Gastrocnemius medialis (tissue), 4 donors: ENCODE data around the gene CWC25. TPM values are rescaled to one million over a fixed set of nuclear protein-coding genes. Genes with fewer than 3 reads are reported as not detected.

ENCODE experiments used
- ATAC-seq, 2 donors: fragments of 150-250 bp; one replicate each; pipeline ENCODE4 v1.9.1; 2016
- DNase-seq, 2 donors: peaks; one replicate each; pipeline ENCODE4 v3.0.0-alpha.2; 2019
- H3K27ac ChIP-seq, 4 donors: fragments of 200-600 bp; sonication (generic); 1 replicate in 1 of 4; 2 replicates in 3 of 4; pipeline ENCODE4 v1.5.1; 2016 to 2018; ENCODE audit warnings: mild to moderate bottlenecking in 2 of 4, moderate library complexity in 1 of 4
- H3K27me3 ChIP-seq, 3 donors: fragments of 200-600 bp; sonication (generic) in 2 of 3; 1 replicate in 1 of 3; 2 replicates in 2 of 3; pipeline versions ENCODE4 v1.5.1 to v1.6.0; 2016 to 2019; ENCODE audit warnings: mild to moderate bottlenecking in 1 of 3, moderate library complexity in 1 of 3
- H3K36me3 ChIP-seq, 2 donors: fragments of 200-600 bp; sonication (generic) in 1 of 2; one replicate each; pipeline ENCODE4 v1.5.1; 2017 to 2018
- H3K4me1 ChIP-seq, 2 donors: fragments of 200-600 bp; sonication (generic) in 1 of 2; one replicate each; pipeline ENCODE4 v1.5.1; 2016 to 2017; ENCODE audit warnings: mild to moderate bottlenecking in 2 of 2
- H3K4me3 ChIP-seq, 4 donors: fragments of 200-600 bp; sonication (generic) in 3 of 4; 1 replicate in 1 of 4; 2 replicates in 3 of 4; pipeline ENCODE4 v1.5.1; 2016 to 2019; ENCODE audit warnings: mild to moderate bottlenecking in 2 of 4
- H3K9me3 ChIP-seq, 3 donors: fragments of 200-600 bp; sonication (generic) in 2 of 3; 1 replicate in 1 of 3; 2 replicates in 2 of 3; pipeline ENCODE4 v1.5.1; 2016 to 2019
- POLR2A ChIP-seq, 2 donors: fragments of 450-650 bp; IDR thresholded peaks; one replicate each; pipeline ENCODE4 v1.6.1; 2017; ENCODE audit warnings: antibody characterized with exemption in 2 of 2, mild to moderate bottlenecking in 2 of 2, moderate library complexity in 2 of 2
- in situ Hi-C, 4 donors: fragments of 200-750 bp; cut with MboI; loops; one replicate each; pipeline versions ENCODE4 v1.15.0 to v1.8.0; 2017; ENCODE audit warnings: low sequenced_read_pairs in 4 of 4
- intact Hi-C: fragments of 100-400 bp; cut with DNase I; formaldehyde crosslinking; loops from one replicate; pipeline ENCODE4 v1.15.1; 2023; ENCODE audit warnings: low total_unique reads
- microRNA-seq, 2 donors: library from miRNA; unstranded; fragments of <30 nt; microRNA quantifications; one replicate each; pipeline ENCODE4, GENCODE V29; 2016; ENCODE audit warnings: borderline replicate concordance in 2 of 2
- total RNA-seq, 4 donors: library from RNA; depleted of rRNA; stranded (reverse); fragments of >200 nt; gene quantifications; one replicate each; pipeline versions ENCODE4 v1.1.0 to v1.2.3, GENCODE V29; 2016
- TF ChIP-seq, protein P1 (sequence below), 5 experiments: fragments of 450-650 bp in 3 of 5; fragments of 200-600 bp in 2 of 5; sonication (generic) in 2 of 5; IDR thresholded peaks in 4 of 5; conservative IDR thresholded peaks in 1 of 5; 1 replicate in 4 of 5; 2 replicates in 1 of 5; pipeline ENCODE4 v1.5.1; 2016 to 2019; ENCODE audit warnings: antibody characterized with exemption in 5 of 5, mild to moderate bottlenecking in 3 of 5, moderate library complexity in 3 of 5

The CWC25 gene
- total RNA-seq, 4 donors from 2014 or later = 9.1 to 14.4 (median 12.3) TPM

DNA sequence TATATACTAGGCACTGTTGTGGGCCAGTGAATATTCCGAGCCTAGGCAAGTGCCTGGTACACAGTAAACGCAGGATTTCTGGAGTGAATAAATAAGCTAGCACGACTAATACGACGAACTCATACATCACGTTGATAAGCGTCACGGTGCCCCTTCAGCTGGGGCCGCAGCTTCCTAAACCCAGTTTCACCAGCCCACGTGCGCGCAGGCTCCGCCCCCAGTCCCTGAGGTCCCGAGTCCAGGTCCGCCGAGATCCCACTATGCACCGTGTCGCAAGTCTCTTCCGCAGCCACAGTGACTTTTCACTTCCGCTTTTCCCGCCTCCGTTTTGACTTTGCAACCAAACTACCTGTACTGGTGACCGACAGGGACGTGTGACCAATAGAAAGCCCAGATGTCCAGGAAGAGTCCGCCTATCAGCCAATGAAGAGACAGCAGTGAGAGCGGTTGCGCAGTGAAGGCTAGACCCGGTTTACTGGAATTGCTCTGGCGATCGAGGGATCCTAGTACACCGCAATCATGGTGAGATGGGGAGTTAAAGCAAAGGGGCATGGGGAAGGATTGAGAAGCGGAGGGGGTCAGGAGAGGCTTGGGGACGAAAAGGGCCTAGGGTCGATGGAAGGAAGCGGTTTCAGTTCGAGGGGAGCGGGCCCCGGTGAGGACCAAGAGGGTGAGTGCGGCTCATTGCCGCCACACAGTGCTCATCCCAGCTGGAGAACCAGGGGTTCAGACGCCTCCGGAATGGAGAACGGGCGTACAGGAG lies 72.6 kb downstream of the CWC25 start, which contains the start of gene PSMB3:
TSS of gene PSMB3 (plus strand) at position 434 of the 763 bp plus-strand sequence. CDS start at position 520, 86 bp downstream.
- no peaks in the 10 kb centered on the region for H3K9me3 ChIP-seq
- DNase-seq (peak; percentile 98 to 99), ATAC-seq (peak; percentile 97 to 98)
- H3K27me3 ChIP-seq = peaks cover 22 to 31% (median 29%) of the 10 kb centered on the region in 3 donors
- intact Hi-C loops (loop anchor here (1.0 to 5.0 kb wide), 6 partner anchors 22 to 118 kb away; partner anchors contain the start of genes CISD3, CWC25, LASP1 and PIP4K2B), in situ Hi-C loops (loop anchor here in 1 of 4 donors (10.0 kb wide), 1 partner anchor 52 kb away; no protein-coding TSS in a partner anchor)
- peak within 1 kb of the TSS; percentile 92 to 96 (median 94) for H3K27ac ChIP-seq
- H3K36me3 ChIP-seq = peaks cover 0 to 31% of the 10 kb centered on the region in 2 donors
- H3K4me1 ChIP-seq = peaks cover 27 to 41% of the 10 kb centered on the region in 2 donors
- TF ChIP-seq, protein P1, sequence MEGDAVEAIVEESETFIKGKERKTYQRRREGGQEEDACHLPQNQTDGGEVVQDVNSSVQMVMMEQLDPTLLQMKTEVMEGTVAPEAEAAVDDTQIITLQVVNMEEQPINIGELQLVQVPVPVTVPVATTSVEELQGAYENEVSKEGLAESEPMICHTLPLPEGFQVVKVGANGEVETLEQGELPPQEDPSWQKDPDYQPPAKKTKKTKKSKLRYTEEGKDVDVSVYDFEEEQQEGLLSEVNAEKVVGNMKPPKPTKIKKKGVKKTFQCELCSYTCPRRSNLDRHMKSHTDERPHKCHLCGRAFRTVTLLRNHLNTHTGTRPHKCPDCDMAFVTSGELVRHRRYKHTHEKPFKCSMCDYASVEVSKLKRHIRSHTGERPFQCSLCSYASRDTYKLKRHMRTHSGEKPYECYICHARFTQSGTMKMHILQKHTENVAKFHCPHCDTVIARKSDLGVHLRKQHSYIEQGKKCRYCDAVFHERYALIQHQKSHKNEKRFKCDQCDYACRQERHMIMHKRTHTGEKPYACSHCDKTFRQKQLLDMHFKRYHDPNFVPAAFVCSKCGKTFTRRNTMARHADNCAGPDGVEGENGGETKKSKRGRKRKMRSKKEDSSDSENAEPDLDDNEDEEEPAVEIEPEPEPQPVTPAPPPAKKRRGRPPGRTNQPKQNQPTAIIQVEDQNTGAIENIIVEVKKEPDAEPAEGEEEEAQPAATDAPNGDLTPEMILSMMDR (IDR thresholded peaks at IDR 0.05 in 4 of 5, conservative IDR thresholded peaks at IDR 0.05 in 1 of 5) = no peak
- TF ChIP-seq POLR2A (IDR thresholded peaks at IDR 0.05) = peak; percentile 53 to 85
- H3K4me3 ChIP-seq = peak within 1 kb of the TSS; percentile 75 to 97 (median 90)

DNA sequence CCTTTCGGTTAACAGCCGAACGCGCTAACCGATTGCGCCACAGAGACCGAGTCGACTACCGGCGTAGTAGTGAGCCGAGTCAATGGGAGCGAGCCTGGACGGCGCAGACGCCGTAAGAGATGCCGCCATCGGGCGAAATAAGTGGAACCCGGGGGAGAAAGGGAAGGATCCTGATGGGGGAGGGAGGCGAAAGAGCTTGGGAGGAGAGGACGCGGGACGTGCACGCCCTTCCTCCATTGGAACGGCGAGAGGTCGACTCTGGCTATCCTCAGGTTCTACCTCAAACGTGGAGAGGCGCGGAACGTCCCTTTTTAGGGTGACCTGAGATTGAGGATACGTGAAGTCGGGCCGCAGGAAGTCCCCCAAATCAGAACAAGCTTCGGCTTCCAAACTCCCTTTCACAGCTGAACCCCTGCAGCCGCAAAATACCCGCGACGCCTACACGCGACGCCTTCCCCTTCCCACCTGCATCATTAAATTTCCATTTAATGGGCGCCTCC lies 73.3 kb downstream of the CWC25 start:
- intact Hi-C loops = loop anchor here (1.0 to 5.0 kb wide), 6 partner anchors 22 to 119 kb away; partner anchors contain the start of genes CISD3, CWC25, LASP1 and PIP4K2B
- peaks cover 28 to 34% (median 31%) of the 10 kb centered on the region in 3 donors for H3K27me3 ChIP-seq

DNA sequence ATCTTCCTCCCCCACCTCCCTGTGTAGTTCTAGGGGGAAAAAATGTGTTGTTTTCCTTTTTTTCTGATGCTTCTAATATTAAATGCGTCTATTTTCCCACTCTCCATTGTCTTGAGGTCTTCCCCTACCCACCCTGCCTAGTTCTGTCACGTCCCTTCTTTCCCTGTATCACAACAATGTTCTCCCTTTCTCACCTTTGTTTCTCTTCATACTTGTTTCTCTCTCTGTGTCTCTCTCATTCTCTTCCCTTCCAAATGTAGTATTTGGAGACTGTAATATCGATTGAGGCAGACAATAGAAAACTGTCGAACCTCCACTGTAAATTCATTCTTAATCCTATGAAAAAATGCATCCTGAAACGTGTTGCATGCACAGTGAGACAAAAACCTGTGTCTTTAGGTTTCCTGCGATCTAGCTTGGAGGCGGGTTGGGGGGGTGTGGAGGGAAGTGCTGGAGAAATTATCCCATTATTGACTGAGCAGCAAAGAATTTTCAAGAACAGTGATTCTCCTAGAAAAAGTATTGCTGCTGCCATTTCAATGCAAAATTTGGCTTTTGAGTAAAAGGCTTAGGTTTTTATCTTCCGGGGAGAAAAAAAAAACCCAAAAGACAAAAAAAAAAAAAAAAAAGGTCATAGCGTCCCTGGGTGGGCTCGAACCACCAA lies 73.8 kb downstream of the CWC25 start:
- peaks cover 31 to 41% of the 10 kb centered on the region in 2 donors for H3K4me1 ChIP-seq
- H3K4me3 ChIP-seq = peak overlapping the region; percentile 68 to 97 (median 84)
- ATAC-seq = no peak
- no peak for TF ChIP-seq POLR2A (IDR thresholded peaks at IDR 0.05)
- TF ChIP-seq, protein P1 (IDR thresholded peaks at IDR 0.05 in 4 of 5, conservative IDR thresholded peaks at IDR 0.05 in 1 of 5) = no peak
- H3K9me3 ChIP-seq = no peaks in the 10 kb centered on the region
- H3K27me3 ChIP-seq = peaks cover 32 to 36% (median 34%) of the 10 kb centered on the region in 3 donors
- peak overlapping the region in 3 of 4 donors; percentile 81 to 96 (median 92) for H3K27ac ChIP-seq
- in situ Hi-C loops (loop anchor here in 1 of 4 donors (10.0 kb wide), 1 partner anchor 54 kb away; no protein-coding TSS in a partner anchor), intact Hi-C loops (loop anchor here (5.0 kb wide), 1 partner anchor 74 kb away; no protein-coding TSS in a partner anchor)
- DNase-seq = no peak
- peaks cover 0 to 20% of the 10 kb centered on the region in 2 donors for H3K36me3 ChIP-seq

More for the DNA sequence above, 73.3 kb downstream of the CWC25 start:
- in situ Hi-C loops = loop anchor here in 1 of 4 donors (10.0 kb wide), 1 partner anchor 53 kb away; no protein-coding TSS in a partner anchor
- DNase-seq (peak in 1 of 2 donors; percentile 65), ATAC-seq (peak; percentile 12 to 24)
- H3K9me3 ChIP-seq = no peaks in the 10 kb centered on the region
- H3K4me1 ChIP-seq = peaks cover 27 to 41% of the 10 kb centered on the region in 2 donors
- peaks cover 0 to 26% of the 10 kb centered on the region in 2 donors for H3K36me3 ChIP-seq
- H3K27ac ChIP-seq = peak overlapping the region; percentile 77 to 96 (median 94)
- TF ChIP-seq POLR2A (IDR thresholded peaks at IDR 0.05) = no peak
- TF ChIP-seq, protein P1 (IDR thresholded peaks at IDR 0.05 in 4 of 5, conservative IDR thresholded peaks at IDR 0.05 in 1 of 5) = no peak
- H3K4me3 ChIP-seq = peak overlapping the region; percentile 68 to 97 (median 84)

Small RNA genes within 50 kb of the gene (microRNA-seq; reads per million reads assigned to microRNA genes)
- gene MIR4727 = 0 to 2.4 reads per million in 2 donors

Other genes starting within 250 kb of the CWC25 start
- gene SRCIN1, start 219.4 kb downstream of the CWC25 start, total RNA-seq = under 1 TPM in 1 of 4 donors, not detected in 3; 0.24 TPM
- 1 to 10 TPM in 1 of 4 donors, under 1 TPM in 2, not detected in 1; 0.29 to 1.2 (median 0.75) TPM for gene EPOP, start 150.4 kb downstream of the CWC25 start, total RNA-seq
- gene MLLT6, start 120.0 kb downstream of the CWC25 start, total RNA-seq = 10 to 100 TPM; 48.2 to 76.8 (median 56.3) TPM
- 10 to 100 TPM; 10.0 to 25.8 (median 13.3) TPM for gene CISD3, start 95.0 kb downstream of the CWC25 start, total RNA-seq
- 1 to 10 TPM; 1.3 to 4.0 (median 1.6) TPM for gene PCGF2, start 77.0 kb downstream of the CWC25 start, total RNA-seq
- 100 to 1,000 TPM; 211 to 334 (median 280) TPM for gene PSMB3, start 72.6 kb downstream of the CWC25 start, total RNA-seq
- 10 to 100 TPM; 57.2 to 97.0 (median 76.8) TPM for gene PIP4K2B, start 25.8 kb downstream of the CWC25 start, total RNA-seq
- 1,000 to 10,000 TPM in 1 of 4 donors, 100 to 1,000 TPM in 3; 878 to 1,126 (median 955) TPM for gene RPL23, start 28.4 kb upstream of the CWC25 start, total RNA-seq
- 10 to 100 TPM; 10.7 to 24.1 (median 20.5) TPM for gene LASP1, start 44.7 kb upstream of the CWC25 start, total RNA-seq
- gene FBXO47, start 142.1 kb upstream of the CWC25 start, total RNA-seq = not detected